Uterus (tissue), 4 donors: Measurements from ENCODE around the gene C5orf47. TPM values are rescaled to one million over a fixed set of nuclear protein-coding genes. Genes with fewer than 3 reads are reported as not detected.

Experiments
- DNase-seq, 2 donors: peaks; one replicate each; pipeline ENCODE4 v3.0.0-alpha.2; 2019 to 2020
- H3K27ac ChIP-seq, 2 donors: fragments of 200-600 bp; sonication (generic); 1 replicate in 1 of 2; 2 replicates in 1 of 2; pipeline ENCODE4 v1.5.1; 2016 to 2018
- H3K27me3 ChIP-seq, 2 donors: fragments of 200-600 bp; sonication (generic); one replicate each; pipeline ENCODE4 v1.5.1; 2018 to 2019; ENCODE audit warnings: control low read depth in 1 of 2
- H3K36me3 ChIP-seq, 2 donors: fragments of 200-600 bp; sonication (generic); one replicate each; pipeline ENCODE4 v1.5.1; 2019; ENCODE audit warnings: control low read depth in 1 of 2
- H3K4me1 ChIP-seq, 2 donors: fragments of 200-600 bp; sonication (generic); one replicate each; pipeline ENCODE4 v1.5.1; 2018 to 2019; ENCODE audit warnings: control low read depth in 1 of 2
- H3K4me3 ChIP-seq, 2 donors: fragments of 200-600 bp; sonication (generic); 1 replicate in 1 of 2; 2 replicates in 1 of 2; pipeline ENCODE4 v1.5.1; 2018 to 2019; ENCODE audit warnings: mild to moderate bottlenecking in 1 of 2
- H3K9me3 ChIP-seq, 2 donors: fragments of 200-600 bp; sonication (generic); one replicate each; pipeline ENCODE4 v1.5.1; 2019; ENCODE audit warnings: control low read depth in 1 of 2
- POLR2A ChIP-seq, 2 donors: fragments of 450-650 bp; IDR thresholded peaks; one replicate each; pipeline ENCODE4 v1.6.1; 2016; ENCODE audit warnings: antibody characterized with exemption in 2 of 2, mild to moderate bottlenecking in 1 of 2, moderate library complexity in 1 of 2
- intact Hi-C: fragments of 100-400 bp; cut with DNase I; formaldehyde crosslinking; loops from one replicate; pipeline ENCODE4 v1.15.1; 2023; ENCODE audit warnings: low total_unique reads
- total RNA-seq, 4 donors: library from RNA; depleted of rRNA in 3 of 4; stranded (reverse); fragments of >200 nt in 3 of 4; gene quantifications; one replicate each; pipeline versions ENCODE4 v1.1.0 to v1.2.4, GENCODE V29; 2014 to 2023
- TF ChIP-seq, protein P1 (sequence below), 4 experiments: fragments of 200-600 bp in 2 of 4; fragments of 450-650 bp in 2 of 4; sonication (generic) in 2 of 4; IDR thresholded peaks; one replicate each; pipeline ENCODE4 v1.5.1; 2016 to 2019; ENCODE audit warnings: antibody characterized with exemption in 4 of 4, mild to moderate bottlenecking in 2 of 4, moderate library complexity in 1 of 4
- donor health status: DM: yes; HTN: yes; CAD: no.

C5orf47 gene
- total RNA-seq, 4 donors from 2014 or later: 0.21 TPM; not detected in 3

- H3K4me1 ChIP-seq: no peaks in the 10 kb centered on the region
- H3K27me3 ChIP-seq: no peaks in the 10 kb centered on the region
- DNase-seq: no peak
- H3K27ac ChIP-seq: no peak overlapping the region
- TF ChIP-seq, protein P1, sequence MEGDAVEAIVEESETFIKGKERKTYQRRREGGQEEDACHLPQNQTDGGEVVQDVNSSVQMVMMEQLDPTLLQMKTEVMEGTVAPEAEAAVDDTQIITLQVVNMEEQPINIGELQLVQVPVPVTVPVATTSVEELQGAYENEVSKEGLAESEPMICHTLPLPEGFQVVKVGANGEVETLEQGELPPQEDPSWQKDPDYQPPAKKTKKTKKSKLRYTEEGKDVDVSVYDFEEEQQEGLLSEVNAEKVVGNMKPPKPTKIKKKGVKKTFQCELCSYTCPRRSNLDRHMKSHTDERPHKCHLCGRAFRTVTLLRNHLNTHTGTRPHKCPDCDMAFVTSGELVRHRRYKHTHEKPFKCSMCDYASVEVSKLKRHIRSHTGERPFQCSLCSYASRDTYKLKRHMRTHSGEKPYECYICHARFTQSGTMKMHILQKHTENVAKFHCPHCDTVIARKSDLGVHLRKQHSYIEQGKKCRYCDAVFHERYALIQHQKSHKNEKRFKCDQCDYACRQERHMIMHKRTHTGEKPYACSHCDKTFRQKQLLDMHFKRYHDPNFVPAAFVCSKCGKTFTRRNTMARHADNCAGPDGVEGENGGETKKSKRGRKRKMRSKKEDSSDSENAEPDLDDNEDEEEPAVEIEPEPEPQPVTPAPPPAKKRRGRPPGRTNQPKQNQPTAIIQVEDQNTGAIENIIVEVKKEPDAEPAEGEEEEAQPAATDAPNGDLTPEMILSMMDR (IDR thresholded peaks at IDR 0.05): no peak
- no peak for TF ChIP-seq POLR2A (IDR thresholded peaks at IDR 0.05)
- no peaks in the 10 kb centered on the region for H3K36me3 ChIP-seq
- H3K4me3 ChIP-seq: no peak overlapping the region
- H3K9me3 ChIP-seq: peaks cover 0 to 13% of the 10 kb centered on the region in 2 donors
- intact Hi-C loops: no loop called here
These were observed 41.3 kb downstream of the C5orf47 start for GRCh38 chr5:174030286-174030685.

DNA sequence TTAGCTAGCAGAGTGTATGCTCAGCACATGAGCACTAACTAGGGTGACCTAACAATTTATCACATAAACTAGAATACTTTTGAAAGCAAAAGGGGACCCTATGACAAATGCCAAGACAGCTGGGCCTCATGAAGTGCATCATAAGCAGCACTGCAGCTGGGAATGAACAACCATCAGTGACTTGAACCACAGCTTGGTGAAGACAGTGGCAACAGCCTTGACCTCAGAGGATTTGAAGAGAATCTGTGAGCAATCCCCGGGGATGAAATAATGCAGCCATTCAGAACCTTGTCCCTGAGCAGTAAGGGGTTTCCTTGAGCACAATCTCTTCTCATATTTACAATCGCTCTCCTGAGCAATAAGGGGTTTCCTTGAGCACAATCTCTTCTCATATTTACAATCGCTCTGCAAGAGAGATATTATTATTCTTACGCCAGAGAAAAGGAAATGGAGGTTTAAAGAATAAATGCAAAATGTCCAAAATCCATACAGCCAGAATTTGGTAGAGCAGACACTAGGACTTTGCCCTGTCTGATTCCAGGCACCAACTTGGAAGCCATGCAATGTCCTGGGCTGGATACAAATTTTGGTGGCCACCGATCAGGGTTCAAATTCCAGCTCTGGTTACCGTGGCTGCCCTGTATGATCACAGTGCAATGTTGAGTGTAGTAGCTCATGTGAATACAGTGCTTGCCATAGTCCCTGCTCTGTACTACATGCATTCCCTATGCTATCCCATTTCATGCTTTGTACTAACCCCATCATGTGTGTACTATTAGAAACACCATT, 55.7 kb downstream of the C5orf47 start:
- no peak overlapping the region for H3K27ac ChIP-seq
- H3K4me3 ChIP-seq: no peak overlapping the region
- intact Hi-C loops: no loop called here
- no peaks in the 10 kb centered on the region for H3K27me3 ChIP-seq
- no peak for TF ChIP-seq POLR2A (IDR thresholded peaks at IDR 0.05)
- TF ChIP-seq, protein P1 (IDR thresholded peaks at IDR 0.05): no peak
- H3K9me3 ChIP-seq: no peaks in the 10 kb centered on the region
- H3K4me1 ChIP-seq: no peaks in the 10 kb centered on the region
- H3K36me3 ChIP-seq: no peaks in the 10 kb centered on the region
- no peak for DNase-seq

- H3K27me3 ChIP-seq: no peaks in the 10 kb centered on the region
- H3K27ac ChIP-seq: no peak within 1 kb of the TSS
- H3K9me3 ChIP-seq: no peaks in the 10 kb centered on the region
- TF ChIP-seq, protein P1 (IDR thresholded peaks at IDR 0.05): peak in 3 of 4 experiments; percentile 28 to 51 (median 46)
- TF ChIP-seq POLR2A (IDR thresholded peaks at IDR 0.05): no peak
- peak in 1 of 2 donors; percentile 19 for DNase-seq
- no peak within 1 kb of the TSS for H3K4me3 ChIP-seq
- no peaks in the 10 kb centered on the region for H3K4me1 ChIP-seq
- intact Hi-C loops: no loop called here
- H3K36me3 ChIP-seq: no peaks in the 10 kb centered on the region
These were observed 56.6 kb downstream of the C5orf47 start, which contains the start of gene NSG2 for GRCh38 chr5:174045470-174046025. Gene NSG2 (plus strand): TSS chr5:174045706. CDS start chr5:174046756, 1,050 bp downstream.

DNA sequence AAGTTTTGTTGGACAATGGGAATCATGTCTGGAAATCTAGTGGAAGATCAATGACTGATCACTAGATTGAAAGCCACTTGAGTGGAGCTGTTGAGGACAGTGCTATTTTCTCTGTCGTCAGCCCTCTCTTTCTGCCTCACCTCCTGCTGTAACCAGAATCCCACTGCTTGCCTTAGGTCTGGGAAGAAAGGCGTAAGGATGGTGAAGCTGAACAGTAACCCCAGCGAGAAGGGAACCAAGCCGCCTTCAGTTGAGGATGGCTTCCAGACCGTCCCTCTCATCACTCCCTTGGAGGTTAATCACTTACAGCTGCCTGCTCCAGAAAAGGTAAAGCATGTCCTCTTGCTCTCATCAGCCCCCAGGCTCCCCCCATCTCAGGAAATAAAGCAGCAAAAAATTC, 57.6 kb downstream of the C5orf47 start:
- Histone ChIP-seq H3K27ac (no peak overlapping the region), H3K4me1 (no peaks in the 10 kb centered on the region), H3K36me3 (no peaks in the 10 kb centered on the region), H3K27me3 (no peaks in the 10 kb centered on the region), H3K9me3 (no peaks in the 10 kb centered on the region), H3K4me3 (no peak overlapping the region)
- no peak for DNase-seq
- no peak for TF ChIP-seq POLR2A (IDR thresholded peaks at IDR 0.05)
- TF ChIP-seq, protein P1 (IDR thresholded peaks at IDR 0.05): no peak
- intact Hi-C loops: no loop called here

GRCh38 chr5:174047472-174048099, 58.6 kb downstream of the C5orf47 start:
- DNase-seq: no peak
- intact Hi-C loops: no loop called here

More at GRCh38 chr5:174047472-174048099, 58.6 kb downstream of the C5orf47 start:
- Histone ChIP-seq H3K27me3 (no peaks in the 10 kb centered on the region), H3K27ac (no peak overlapping the region), H3K4me1 (no peaks in the 10 kb centered on the region), H3K9me3 (no peaks in the 10 kb centered on the region), H3K36me3 (no peaks in the 10 kb centered on the region), H3K4me3 (no peak overlapping the region)
- TF ChIP-seq, protein P1 (IDR thresholded peaks at IDR 0.05): no peak
- no peak for TF ChIP-seq POLR2A (IDR thresholded peaks at IDR 0.05)
